ENCODE results near the gene SPECC1.
"Not testable (repeated sequence)": the region's sequence is repeated elsewhere in the genome, so short reads cannot be mapped to it uniquely, and the experiment has no call there.

The SPECC1 gene

GRCh38 chr17:20133517-20133916 lies 124.4 kb downstream of the SPECC1 start:
- no peak for DNase-seq

- no peak for DNase-seq
Measured at GRCh38 chr17:20141198-20141972, 132.2 kb downstream of the SPECC1 start.

- DNase-seq: no peak
Measured at GRCh38 chr17:20142268-20142667, 133.1 kb downstream of the SPECC1 start.

- DNase-seq: no peak
Measured at GRCh38 chr17:20143740-20144139, 134.6 kb downstream of the SPECC1 start.

- no peak for DNase-seq
Measured at GRCh38 chr17:20145567-20145966, 136.4 kb downstream of the SPECC1 start.

- no peak for DNase-seq
Measured at GRCh38 chr17:20149251-20149650, 140.1 kb downstream of the SPECC1 start.

- no peak for DNase-seq
Measured at GRCh38 chr17:20151174-20151573, 142.0 kb downstream of the SPECC1 start.

GRCh38 chr17:20153231-20153630 lies 144.1 kb downstream of the SPECC1 start:
- no peak for DNase-seq

- DNase-seq: no peak
Measured at GRCh38 chr17:20154286-20155000, 145.3 kb downstream of the SPECC1 start.

GRCh38 chr17:20155258-20156195 lies 146.4 kb downstream of the SPECC1 start:
- DNase-seq: peak; percentile 99

- peak; percentile 38 for DNase-seq
Measured at GRCh38 chr17:20156196-20157000, 147.2 kb downstream of the SPECC1 start.

GRCh38 chr17:20157001-20157310 lies 147.8 kb downstream of the SPECC1 start:
- DNase-seq: no peak

GRCh38 chr17:20158580-20158979 lies 149.4 kb downstream of the SPECC1 start:
- DNase-seq: no peak

- DNase-seq: no peak
Measured at GRCh38 chr17:20159406-20160069, 150.4 kb downstream of the SPECC1 start.

- DNase-seq: not testable (repeated sequence)
Measured at GRCh38 chr17:20165516-20165915, 156.4 kb downstream of the SPECC1 start.

GRCh38 chr17:20170085-20170484 lies 160.9 kb downstream of the SPECC1 start:
- DNase-seq: no peak

- no peak for DNase-seq
Measured at GRCh38 chr17:20171741-20172365, 162.7 kb downstream of the SPECC1 start.

GRCh38 chr17:20172376-20172775 lies 163.2 kb downstream of the SPECC1 start:
- no peak for DNase-seq

GRCh38 chr17:20173091-20173490 lies 163.9 kb downstream of the SPECC1 start:
- DNase-seq: no peak

GRCh38 chr17:20174588-20175265 lies 165.6 kb downstream of the SPECC1 start:
- no peak for DNase-seq

- no peak for DNase-seq
Measured at GRCh38 chr17:20179041-20179440, 169.9 kb downstream of the SPECC1 start.

Data from NCI-H1436 (cell line).